ENCODE measurements around the gene ANKS4B.

The ANKS4B gene

DNA sequence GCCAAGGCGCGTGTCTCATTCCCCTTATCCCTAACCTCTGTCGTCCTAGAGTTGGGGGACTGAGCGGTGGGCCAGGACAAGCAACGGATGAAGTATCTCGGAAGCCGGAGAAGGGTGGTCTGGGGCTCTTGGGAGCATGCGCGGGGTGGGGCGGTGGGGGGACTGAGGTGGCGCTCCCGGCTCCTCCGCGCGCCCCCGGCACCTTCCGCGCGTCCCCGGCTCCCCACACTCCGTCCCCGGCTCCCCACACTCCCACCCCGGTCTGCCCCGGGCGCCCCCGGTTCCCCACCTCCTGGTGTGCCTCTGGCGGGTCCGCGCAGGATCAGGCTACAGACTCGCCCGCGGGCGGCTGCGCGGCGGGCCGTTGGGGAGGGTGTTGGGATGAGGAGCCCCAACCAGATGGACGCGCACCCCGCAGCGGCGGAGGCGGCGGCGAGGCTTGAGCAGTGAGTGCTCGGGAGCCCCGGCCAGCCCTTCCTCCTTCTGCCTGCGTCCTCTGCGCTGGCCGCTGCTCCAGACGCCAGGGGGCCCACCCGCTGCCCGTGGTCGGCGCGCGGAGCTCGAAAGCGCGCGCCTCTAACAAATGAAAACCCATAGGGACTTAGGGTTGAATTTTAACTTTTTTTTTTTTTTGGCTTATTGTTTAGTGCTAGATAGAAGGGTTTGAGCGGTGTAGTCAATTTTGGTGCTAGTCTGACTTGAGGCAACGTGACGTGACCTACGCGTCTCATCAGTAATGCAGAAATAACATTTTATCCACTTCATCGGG lies 50.2 kb downstream of the ANKS4B start:
- in situ Hi-C loops (cut with HindIII; ENCODE audit: low sequenced_read_pairs) = no loop called here

DNA sequence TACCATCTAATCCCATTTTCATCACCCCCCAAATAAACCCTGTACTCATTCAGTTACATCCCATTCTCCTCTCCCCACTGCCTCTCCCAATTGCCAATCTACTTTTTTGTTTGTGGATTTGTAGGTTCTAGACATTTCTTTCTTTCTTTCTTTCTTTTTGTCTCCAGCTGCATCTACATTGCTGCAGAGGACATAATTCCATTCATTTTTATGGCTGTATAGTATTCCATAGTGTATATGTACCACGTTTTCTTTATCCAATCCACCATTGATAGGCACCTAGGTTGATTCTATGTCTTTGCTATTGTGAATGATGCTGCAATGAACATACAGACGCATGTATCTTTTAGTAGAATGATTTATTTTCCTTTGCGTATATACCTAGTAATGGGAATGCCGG lies 50.9 kb downstream of the ANKS4B start:
- in situ Hi-C loops (cut with HindIII; ENCODE audit: low sequenced_read_pairs) = no loop called here

DNA sequence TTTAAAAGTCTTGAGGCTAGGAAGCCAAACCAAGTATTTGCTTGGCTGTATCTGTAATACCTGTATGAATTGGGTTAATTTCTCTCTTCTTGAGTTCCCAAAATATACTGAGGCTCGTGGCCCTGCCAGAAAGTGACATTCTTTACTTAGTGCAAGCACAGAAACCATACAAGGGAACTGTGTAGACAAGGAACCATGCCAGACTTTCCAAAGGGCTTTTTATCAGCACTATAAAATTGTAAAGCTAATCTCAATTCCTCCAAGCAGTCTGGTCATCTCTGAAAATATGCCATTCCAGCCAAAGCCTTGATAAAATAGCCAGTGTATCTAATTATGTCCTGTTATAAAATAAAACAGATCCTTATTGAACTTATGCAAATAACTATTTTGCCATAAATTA lies 51.8 kb downstream of the ANKS4B start:
- in situ Hi-C loops (cut with HindIII; ENCODE audit: low sequenced_read_pairs) = no loop called here

DNA sequence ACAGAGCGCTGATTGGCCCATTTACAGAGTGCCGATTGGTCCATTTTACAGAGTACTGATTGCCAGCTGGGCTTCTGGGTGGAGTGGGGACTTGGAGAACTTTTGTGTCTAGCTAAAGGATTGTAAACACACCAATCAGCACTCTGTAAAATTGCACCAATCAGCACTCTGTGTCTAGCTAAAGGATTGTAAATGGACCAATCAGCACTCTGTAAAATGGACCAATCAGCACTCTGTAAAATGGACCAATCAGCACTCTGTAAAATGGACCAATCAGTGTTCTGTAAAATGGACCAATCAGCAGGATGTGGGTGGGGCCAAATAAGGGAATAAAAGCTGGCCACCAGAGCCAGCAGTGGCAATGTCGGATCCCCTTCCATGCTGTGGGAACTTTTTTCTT lies 56.3 kb downstream of the ANKS4B start:
- in situ Hi-C loops (cut with HindIII; ENCODE audit: low sequenced_read_pairs) = loop anchor here (5.0 kb wide), 1 partner anchor 382 kb away; no protein-coding TSS in a partner anchor

DNA sequence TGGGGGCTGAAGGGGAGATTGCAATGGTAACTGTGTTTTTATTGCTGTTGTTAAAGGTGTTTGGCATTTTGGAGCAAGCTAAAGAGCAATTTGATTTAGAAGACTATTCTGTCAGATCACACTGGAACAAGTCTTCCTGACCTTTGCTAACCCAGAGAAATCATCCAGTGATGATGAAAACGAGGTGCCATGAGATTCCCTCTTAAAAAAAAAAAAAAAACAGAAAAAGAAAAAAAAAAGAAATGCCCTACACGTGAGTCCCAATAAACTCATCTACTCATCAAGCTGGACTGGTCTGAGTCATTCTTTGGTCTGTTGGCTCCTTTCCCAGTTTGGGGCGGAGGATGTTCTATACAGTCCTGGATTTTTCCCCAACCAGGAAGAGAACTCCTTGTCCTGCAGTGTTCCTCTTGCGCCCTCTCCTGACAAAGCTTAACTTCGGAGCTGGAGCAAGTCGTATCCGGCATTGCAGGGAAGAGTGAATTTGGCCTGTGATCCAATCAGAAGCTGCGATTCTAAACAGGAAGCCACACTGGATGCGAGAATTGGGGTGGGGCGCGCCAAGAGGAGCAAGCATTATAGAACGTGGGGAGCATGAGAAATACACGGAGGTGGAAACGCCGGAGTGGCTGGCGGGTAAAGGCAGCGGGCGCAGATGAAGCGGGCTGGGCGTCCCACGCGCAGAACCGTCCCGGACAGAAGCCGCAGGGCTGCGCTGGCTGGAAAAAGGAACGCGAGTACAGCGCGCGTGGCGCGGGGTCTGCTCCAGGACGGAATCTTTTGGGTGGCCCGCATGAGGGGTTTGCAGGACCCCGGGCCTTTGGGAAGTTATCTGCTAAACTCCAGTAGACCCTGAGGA lies 67.0 kb downstream of the ANKS4B start:
- in situ Hi-C loops (cut with HindIII; ENCODE audit: low sequenced_read_pairs) = no loop called here

DNA sequence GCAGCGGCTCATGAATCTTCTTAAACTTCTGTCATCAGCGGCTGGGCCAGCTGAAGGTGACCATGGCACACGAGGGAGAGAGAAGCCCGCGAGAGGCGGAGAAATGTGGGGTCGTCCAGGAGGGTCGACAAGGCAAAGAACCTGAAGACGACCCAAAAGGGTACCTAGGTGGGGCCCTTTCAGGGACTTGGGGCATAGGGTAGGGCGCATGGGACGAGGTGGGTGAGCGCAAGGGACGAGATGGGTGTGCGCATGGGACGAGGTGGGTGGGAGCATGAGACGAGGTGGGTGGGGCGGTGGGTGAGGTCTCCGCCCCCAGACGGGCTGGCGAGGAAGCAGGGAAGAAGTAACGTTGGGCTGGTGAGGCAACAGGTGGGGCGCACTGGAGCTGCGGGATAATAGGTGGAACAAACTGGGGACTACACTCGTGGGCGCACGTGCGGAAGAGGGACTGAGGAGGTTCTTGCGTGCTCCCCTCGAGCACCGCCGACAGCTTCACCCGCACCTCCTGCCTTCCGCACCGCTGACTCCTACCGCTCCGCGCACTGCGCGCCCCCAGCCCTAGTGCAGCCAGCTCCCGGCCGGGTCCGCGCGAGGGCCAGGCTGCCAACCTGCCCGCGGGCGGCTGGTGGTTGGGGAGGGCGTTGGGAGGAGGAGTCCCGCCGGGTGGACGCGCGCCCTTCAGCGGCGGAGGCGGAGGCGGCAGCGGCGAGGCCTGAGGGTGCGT lies 67.8 kb downstream of the ANKS4B start:
- in situ Hi-C loops (cut with HindIII; ENCODE audit: low sequenced_read_pairs) = no loop called here

DNA sequence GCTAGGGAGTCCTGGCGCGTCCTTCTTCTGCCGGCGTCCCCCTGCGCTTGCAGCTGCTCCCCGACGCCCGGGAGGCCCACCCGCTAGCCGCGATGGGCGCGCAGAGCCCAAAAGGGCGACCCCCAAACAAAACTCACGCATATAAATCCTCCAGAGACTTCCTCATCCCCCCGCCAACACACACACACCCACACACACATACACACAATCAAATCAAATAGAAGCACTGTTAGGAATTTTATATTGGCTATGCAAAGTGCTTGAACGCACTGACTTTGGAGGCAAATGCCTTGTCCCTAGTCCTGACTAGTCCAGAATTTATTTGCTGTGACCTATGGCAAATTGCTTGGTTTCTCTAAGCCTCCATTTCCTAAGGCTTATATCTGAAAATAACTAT lies 68.4 kb downstream of the ANKS4B start:
- in situ Hi-C loops (cut with HindIII; ENCODE audit: low sequenced_read_pairs) = no loop called here

DNA sequence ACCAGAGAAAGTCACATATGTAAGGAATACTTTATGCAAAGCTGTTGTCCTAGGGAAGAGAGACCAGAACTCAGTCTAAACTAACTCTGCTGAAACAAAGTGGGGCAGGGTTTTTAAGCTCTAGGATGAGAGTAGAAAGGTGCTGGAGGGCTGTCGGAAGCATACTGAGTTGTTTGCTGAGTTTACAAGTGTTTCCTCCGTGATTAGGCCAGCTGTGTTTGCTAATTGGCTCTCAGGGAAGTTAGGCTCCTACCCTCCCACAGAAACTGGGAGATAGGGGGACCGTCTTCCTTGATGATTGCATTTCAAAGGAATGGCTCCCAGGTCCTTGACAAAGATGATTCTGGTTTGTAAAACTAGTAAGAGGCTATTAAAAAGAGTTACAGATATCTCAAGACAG lies 69.0 kb downstream of the ANKS4B start:
- in situ Hi-C loops (cut with HindIII; ENCODE audit: low sequenced_read_pairs) = no loop called here

DNA sequence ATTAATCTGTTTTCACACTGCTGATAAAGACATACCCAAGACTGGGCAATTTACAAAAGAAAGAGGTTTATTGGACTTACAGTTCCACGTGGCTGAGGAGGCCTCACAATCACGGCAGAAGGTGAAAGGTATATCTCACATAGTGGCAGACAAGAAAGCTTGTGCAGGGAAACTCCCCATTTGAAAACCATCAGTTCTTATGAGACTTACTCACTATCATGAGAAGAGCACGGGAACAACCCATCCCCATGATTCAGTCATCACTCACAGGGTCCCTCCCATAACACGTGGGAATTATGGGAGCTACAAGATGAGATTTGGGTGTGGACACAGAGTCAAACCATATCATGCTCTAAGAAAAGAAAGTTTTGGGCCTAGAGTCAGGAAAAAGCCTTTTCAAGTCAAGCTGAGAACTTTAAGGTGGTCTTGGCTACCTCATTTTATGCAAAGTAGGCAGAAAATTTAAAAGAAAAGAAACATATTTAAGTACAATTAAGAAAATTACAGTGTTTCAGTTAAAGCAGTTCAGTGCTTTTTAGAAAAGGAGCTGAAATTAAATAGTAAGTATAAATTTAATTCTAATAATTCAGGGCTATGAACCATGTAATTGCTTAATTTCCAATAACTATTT lies 69.5 kb downstream of the ANKS4B start:
- in situ Hi-C loops (cut with HindIII; ENCODE audit: low sequenced_read_pairs) = no loop called here
